ENCODE results near the gene RPL29.

Gene RPL29

GRCh38 chr3:51945926-51946705 is 49.6 kb downstream of the RPL29 start:
- no peak for DNase-seq (ENCODE audit: low spot score)

- DNase-seq (ENCODE audit: low spot score): no peak
Observed at GRCh38 chr3:51945031-51945840, 50.5 kb downstream of the RPL29 start.

- no peak for DNase-seq (ENCODE audit: low spot score)
Observed at GRCh38 chr3:51944451-51945021, 51.2 kb downstream of the RPL29 start.

All from COLO829 (cell line).